ENCODE data around the gene NUMA1. TPM values are rescaled to one million over a fixed set of nuclear protein-coding genes. Genes with fewer than 3 reads are reported as not detected.

The NUMA1 gene
- total RNA-seq, 2 donors from 2014 or later, result 129 to 143 TPM

Small RNA genes within 50 kb of the gene (microRNA-seq; reads per million reads assigned to microRNA genes)
- 0 reads per million in 2 donors for gene MIR3165 (ENCODE audit: borderline microRNAs expressed in 2 of 2)

Other genes with a start within 250 kb of the NUMA1 start
- not detected for gene DEFB108B, start 247.3 kb downstream of the NUMA1 start, total RNA-seq
- gene DEFB131B, start 202.1 kb downstream of the NUMA1 start, total RNA-seq, result not detected
- 1 to 10 TPM; 4.0 to 4.6 TPM for gene XNDC1N, start 151.9 kb downstream of the NUMA1 start, total RNA-seq
- gene RNF121, start 151.5 kb downstream of the NUMA1 start, total RNA-seq, result 10 to 100 TPM; 27.4 to 29.0 TPM
- 10 to 100 TPM; 11.3 to 13.0 TPM for gene IL18BP, start 81.6 kb downstream of the NUMA1 start, total RNA-seq
- gene LRRC51, start 308 bp upstream of the NUMA1 start, total RNA-seq, result 1 to 10 TPM; 6.0 to 6.9 TPM
- 10 to 100 TPM; 63.3 to 73.7 TPM for gene LAMTOR1, start 22.8 kb upstream of the NUMA1 start, total RNA-seq
- gene TOMT, start 25.4 kb upstream of the NUMA1 start, total RNA-seq, result not detected
- gene ANAPC15, start 32.2 kb upstream of the NUMA1 start, total RNA-seq, result 10 to 100 TPM; 34.6 to 35.8 TPM
- gene FOLR3, start 55.2 kb upstream of the NUMA1 start, total RNA-seq, result 1 to 10 TPM in 1 of 2 donors, under 1 TPM in 1; 0.74 to 3.6 TPM
- gene FOLR1, start 111.6 kb upstream of the NUMA1 start, total RNA-seq, result not detected
- 10 to 100 TPM; 16.2 to 66.4 TPM for gene FOLR2, start 136.3 kb upstream of the NUMA1 start, total RNA-seq
- gene INPPL1, start 144.2 kb upstream of the NUMA1 start, total RNA-seq, result 100 to 1,000 TPM; 108 to 110 TPM
- gene PHOX2A, start 163.6 kb upstream of the NUMA1 start, total RNA-seq, result not detected

All from posterior vena cava (tissue), 2 donors.